ENCODE measurements around the gene TPCN2. TPM values are rescaled to one million over a fixed set of nuclear protein-coding genes. Genes with fewer than 3 reads are reported as not detected.
A peak's percentile ranks its signal among the peaks of the same experiment; 100 is the strongest.

TPCN2 gene
- total and polyA plus RNA-seq, 3 experiments from 2014 or later: 4.0 to 12.9 (median 12.3) TPM

DNA sequence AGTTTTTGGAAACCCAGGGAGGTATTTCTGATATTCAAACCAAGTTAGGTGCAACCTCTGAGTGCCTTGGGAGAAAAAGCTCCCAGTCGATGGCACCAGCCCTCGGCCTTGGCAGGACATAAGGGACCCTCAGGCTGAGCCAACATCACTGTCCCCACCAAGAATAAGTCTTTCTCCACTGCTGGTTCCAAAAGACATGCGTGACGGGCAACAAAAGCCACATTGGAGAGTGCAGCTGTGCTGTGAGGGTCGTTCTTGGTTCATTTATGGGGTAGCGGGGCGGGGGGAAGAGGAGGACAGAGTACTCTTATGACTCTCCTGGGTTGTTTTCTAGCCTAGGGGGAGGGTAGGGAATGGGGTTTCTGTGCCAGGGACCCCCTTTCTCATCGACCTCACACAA, 11.2 kb upstream of the TPCN2 start:
- H3K27ac ChIP-seq (ENCODE audit: low read depth, low read length): no peak overlapping the region
- H3K4me1 Mint-ChIP-seq: no peaks in the 10 kb centered on the region
- H3K27me3 ChIP-seq (ENCODE audit: insufficient read depth, low read length, poor library complexity, severe bottlenecking): no peaks in the 10 kb centered on the region
- peaks cover 10 to 16% of the 10 kb centered on the region in 2 donors for H3K27me3 Mint-ChIP-seq
- DNase-seq: no peak
- no peak overlapping the region for H3K4me3 ChIP-seq (ENCODE audit: low read length)
- no peak overlapping the region for H3K27ac Mint-ChIP-seq
- H3K9me3 ChIP-seq (ENCODE audit: low read length): no peaks in the 10 kb centered on the region
- H3K4me1 ChIP-seq (ENCODE audit: insufficient read depth, low read length): no peaks in the 10 kb centered on the region
- CTCF ChIA-PET: no interaction called here
- no peaks in the 10 kb centered on the region for H3K9me3 Mint-ChIP-seq
- no peak overlapping the region for H3K4me3 Mint-ChIP-seq
- POLR2A ChIA-PET: no interaction called here
- H3K36me3 Mint-ChIP-seq: no peaks in the 10 kb centered on the region
- no peaks in the 10 kb centered on the region for H3K36me3 ChIP-seq (ENCODE audit: insufficient read depth, low read length)

DNA sequence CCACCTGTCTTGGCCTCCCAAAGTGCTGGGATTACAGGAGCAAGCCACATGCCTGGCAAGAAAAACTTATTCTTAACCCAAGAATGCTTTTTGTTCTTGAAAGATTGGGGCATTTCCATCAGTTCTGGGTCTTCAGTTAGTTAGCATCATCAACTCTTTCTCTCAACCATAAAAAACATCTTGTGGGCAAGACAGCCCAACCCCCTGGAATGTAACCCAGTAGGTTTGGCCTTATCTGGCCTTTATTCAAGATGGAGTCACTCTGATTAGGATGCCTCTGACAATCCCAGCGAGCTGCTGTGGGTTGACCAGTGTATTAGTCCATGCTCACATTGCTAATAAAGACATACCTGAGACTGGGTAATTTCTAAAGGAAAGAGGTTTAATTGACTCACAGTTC, 9.2 kb upstream of the TPCN2 start:
- H3K27ac ChIP-seq (ENCODE audit: low read depth, low read length): no peak overlapping the region
- POLR2A ChIA-PET: no interaction called here
- H3K36me3 ChIP-seq (ENCODE audit: insufficient read depth, low read length): no peaks in the 10 kb centered on the region
- H3K27me3 ChIP-seq (ENCODE audit: insufficient read depth, low read length, poor library complexity, severe bottlenecking): no peaks in the 10 kb centered on the region
- H3K27ac Mint-ChIP-seq: no peak overlapping the region
- H3K27me3 Mint-ChIP-seq: peaks cover 7 to 15% of the 10 kb centered on the region in 2 donors
- no peak overlapping the region for H3K4me3 ChIP-seq (ENCODE audit: low read length)
- no peaks in the 10 kb centered on the region for H3K4me1 ChIP-seq (ENCODE audit: insufficient read depth, low read length)
- CTCF ChIA-PET: no interaction called here
- no peaks in the 10 kb centered on the region for H3K4me1 Mint-ChIP-seq
- DNase-seq: no peak
- no peaks in the 10 kb centered on the region for H3K36me3 Mint-ChIP-seq
- no peaks in the 10 kb centered on the region for H3K9me3 Mint-ChIP-seq
- H3K9me3 ChIP-seq (ENCODE audit: low read length): no peaks in the 10 kb centered on the region
- H3K4me3 Mint-ChIP-seq: no peak overlapping the region

DNA sequence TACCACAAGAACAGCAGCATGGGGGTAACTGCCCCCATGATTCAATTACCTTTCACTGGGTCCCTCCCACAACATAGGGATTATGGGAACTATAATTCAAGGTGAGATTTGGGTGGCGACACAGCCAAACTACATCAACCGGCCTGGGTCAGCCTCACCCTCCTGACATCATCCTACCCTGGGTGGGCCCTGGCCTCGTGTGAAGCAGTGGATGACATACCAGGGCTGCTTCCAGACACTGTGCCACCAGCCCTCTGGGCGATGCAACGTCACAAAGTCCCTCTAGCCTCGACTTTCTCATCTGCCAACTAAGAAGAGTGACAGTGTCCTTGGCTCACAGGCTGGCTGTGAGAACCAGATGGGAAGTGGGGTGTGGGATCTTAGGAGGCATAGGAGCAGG, 8.7 kb upstream of the TPCN2 start:
- no peak overlapping the region for H3K4me3 ChIP-seq (ENCODE audit: low read length)
- no peak overlapping the region for H3K27ac ChIP-seq (ENCODE audit: low read depth, low read length)
- no peaks in the 10 kb centered on the region for H3K36me3 ChIP-seq (ENCODE audit: insufficient read depth, low read length)
- H3K4me1 ChIP-seq (ENCODE audit: insufficient read depth, low read length): no peaks in the 10 kb centered on the region
- no peaks in the 10 kb centered on the region for H3K9me3 ChIP-seq (ENCODE audit: low read length)
- H3K27ac Mint-ChIP-seq: no peak overlapping the region
- H3K27me3 ChIP-seq (ENCODE audit: insufficient read depth, low read length, poor library complexity, severe bottlenecking): no peaks in the 10 kb centered on the region
- H3K9me3 Mint-ChIP-seq: no peaks in the 10 kb centered on the region
- H3K4me3 Mint-ChIP-seq: no peak overlapping the region
- DNase-seq: no peak
- peaks cover 5 to 17% of the 10 kb centered on the region in 2 donors for H3K27me3 Mint-ChIP-seq
- H3K36me3 Mint-ChIP-seq: no peaks in the 10 kb centered on the region
- CTCF ChIA-PET: no interaction called here
- POLR2A ChIA-PET: no interaction called here
- H3K4me1 Mint-ChIP-seq: no peaks in the 10 kb centered on the region

DNA sequence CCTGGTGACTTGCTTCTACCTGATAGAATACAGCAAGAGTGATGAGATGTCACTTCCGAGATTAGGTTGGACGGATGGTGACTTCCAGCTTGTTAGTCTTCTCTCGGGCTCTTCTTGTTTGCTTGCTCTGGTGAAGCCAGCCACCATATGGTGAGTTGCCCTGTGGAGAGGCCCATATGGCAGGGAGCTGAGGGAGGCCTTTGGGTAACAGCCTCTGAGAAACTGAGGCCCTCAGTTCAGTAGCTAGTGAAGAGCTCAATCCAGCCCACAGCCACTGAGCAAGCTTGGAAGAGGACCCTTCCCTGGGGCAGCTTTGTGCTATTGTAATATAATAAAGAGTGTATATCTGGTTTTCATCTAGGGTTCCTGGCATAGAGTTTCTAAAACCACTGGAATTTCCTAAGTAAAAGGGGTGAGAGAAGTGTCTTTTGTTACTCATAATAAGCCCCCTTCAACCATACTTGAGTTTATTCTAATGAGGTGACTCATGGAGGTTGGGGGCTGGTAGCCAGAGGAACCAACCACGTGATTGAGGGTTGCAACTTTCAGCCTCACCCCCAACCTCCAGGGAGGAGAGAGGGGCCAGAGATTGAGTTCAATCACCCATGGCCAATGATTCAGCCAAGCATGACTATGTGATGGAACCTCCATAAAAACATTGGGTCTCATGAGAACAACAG, 8.0 kb upstream of the TPCN2 start:
- Histone ChIP-seq H3K4me1 (ENCODE audit: insufficient read depth, low read length) (no peaks in the 10 kb centered on the region), H3K4me3 (ENCODE audit: low read length) (no peak overlapping the region), H3K27me3 (ENCODE audit: insufficient read depth, low read length, poor library complexity, severe bottlenecking) (no peaks in the 10 kb centered on the region), H3K9me3 (ENCODE audit: low read length) (no peaks in the 10 kb centered on the region), H3K36me3 (ENCODE audit: insufficient read depth, low read length) (no peaks in the 10 kb centered on the region), H3K27ac (ENCODE audit: low read depth, low read length) (no peak overlapping the region)
- Mint-ChIP-seq H3K27me3 (peaks cover 5 to 17% of the 10 kb centered on the region in 2 donors), H3K27ac (no peak overlapping the region), H3K36me3 (no peaks in the 10 kb centered on the region), H3K9me3 (no peaks in the 10 kb centered on the region), H3K4me3 (no peak overlapping the region), H3K4me1 (no peaks in the 10 kb centered on the region)
- CTCF ChIA-PET: no interaction called here
- POLR2A ChIA-PET: no interaction called here
- DNase-seq: no peak

DNA sequence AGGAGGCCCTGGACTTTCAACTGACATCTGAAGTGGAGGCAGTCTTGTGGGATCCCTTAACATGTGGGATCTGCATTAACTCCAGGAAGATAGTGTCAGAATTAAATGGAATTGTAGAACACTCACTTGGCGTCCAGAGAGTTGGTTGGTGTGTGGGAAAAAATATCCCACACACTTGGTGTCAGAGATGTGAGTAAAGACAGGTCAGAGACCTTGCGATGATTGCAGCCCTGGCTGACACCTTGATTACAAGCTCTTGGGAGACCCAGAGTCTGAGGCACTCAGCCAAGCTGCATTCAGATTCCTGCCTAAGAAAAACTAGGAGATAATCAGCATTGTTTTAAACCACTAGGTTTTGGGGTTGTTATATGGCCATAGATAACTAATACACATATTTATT, 7.2 kb upstream of the TPCN2 start:
- Mint-ChIP-seq H3K4me3 (no peak overlapping the region), H3K4me1 (no peaks in the 10 kb centered on the region), H3K9me3 (no peaks in the 10 kb centered on the region), H3K27me3 (peaks cover 1 to 16% of the 10 kb centered on the region in 2 donors), H3K27ac (no peak overlapping the region), H3K36me3 (no peaks in the 10 kb centered on the region)
- Histone ChIP-seq H3K27me3 (ENCODE audit: insufficient read depth, low read length, poor library complexity, severe bottlenecking) (no peaks in the 10 kb centered on the region), H3K4me1 (ENCODE audit: insufficient read depth, low read length) (no peaks in the 10 kb centered on the region), H3K9me3 (ENCODE audit: low read length) (no peaks in the 10 kb centered on the region), H3K4me3 (ENCODE audit: low read length) (no peak overlapping the region), H3K36me3 (ENCODE audit: insufficient read depth, low read length) (no peaks in the 10 kb centered on the region), H3K27ac (ENCODE audit: low read depth, low read length) (no peak overlapping the region)
- ChIA-PET POLR2A (no interaction called here), CTCF (no interaction called here)
- DNase-seq: no peak

DNA sequence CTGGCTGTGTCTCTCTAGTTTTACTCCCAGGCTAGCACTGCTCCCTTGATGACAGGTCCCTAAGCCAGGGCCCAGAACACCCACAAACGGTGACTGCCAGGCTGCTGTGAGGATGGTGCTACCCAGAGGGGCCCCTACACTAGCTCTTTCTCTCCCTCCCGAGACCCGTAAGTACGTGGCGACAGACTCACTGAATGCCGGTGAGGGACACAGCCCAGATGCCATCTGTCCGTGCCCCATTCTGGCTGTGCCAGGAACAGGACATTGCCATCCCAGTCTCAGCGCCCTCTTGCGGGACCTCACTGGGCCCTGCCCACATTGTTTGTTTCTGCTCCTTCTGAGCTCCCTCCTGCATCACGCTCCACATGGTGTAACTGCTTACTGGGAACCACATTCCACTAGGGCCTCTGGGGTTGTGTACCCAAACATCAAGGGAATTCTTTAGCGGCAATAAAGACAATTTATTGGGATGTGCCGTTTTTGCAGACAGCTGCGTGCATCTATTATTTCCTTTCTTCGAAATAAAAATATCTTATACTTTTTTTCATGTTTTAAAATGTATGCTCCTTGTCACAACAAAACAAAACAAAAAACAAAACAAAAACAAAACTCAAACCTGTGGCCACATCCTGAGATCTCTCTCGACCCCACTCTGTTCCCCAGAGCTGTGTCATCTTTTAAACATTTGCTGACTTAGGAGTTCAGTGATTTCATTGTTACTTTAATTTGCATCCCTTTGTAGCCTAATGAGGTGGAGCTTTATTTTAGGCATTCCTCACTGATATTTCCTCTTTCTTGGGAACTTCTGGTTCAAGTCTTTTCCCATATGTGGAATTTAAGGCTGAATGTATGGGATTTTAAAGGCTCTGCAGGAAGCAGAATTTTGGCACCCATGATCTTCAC, 4.4 kb upstream of the TPCN2 start:
- H3K27me3 ChIP-seq (ENCODE audit: insufficient read depth, low read length, poor library complexity, severe bottlenecking): no peaks in the 10 kb centered on the region
- DNase-seq: no peak
- Mint-ChIP-seq H3K27me3 (peaks cover 1 to 18% of the 10 kb centered on the region in 2 donors), H3K27ac (no peak overlapping the region), H3K36me3 (no peaks in the 10 kb centered on the region), H3K9me3 (no peaks in the 10 kb centered on the region), H3K4me1 (peaks cover 4 to 12% (median 10%) of the 10 kb centered on the region in 3 donors), H3K4me3 (peak overlapping the region in 1 of 7 donors; percentile 0)
- no peak overlapping the region for H3K27ac ChIP-seq (ENCODE audit: low read depth, low read length)
- POLR2A ChIA-PET: no interaction called here
- no peaks in the 10 kb centered on the region for H3K36me3 ChIP-seq (ENCODE audit: insufficient read depth, low read length)
- no peaks in the 10 kb centered on the region for H3K9me3 ChIP-seq (ENCODE audit: low read length)
- H3K4me3 ChIP-seq (ENCODE audit: low read length): no peak overlapping the region
- CTCF ChIA-PET: no interaction called here
- H3K4me1 ChIP-seq (ENCODE audit: insufficient read depth, low read length): peaks cover 7% of the 10 kb centered on the region

DNA sequence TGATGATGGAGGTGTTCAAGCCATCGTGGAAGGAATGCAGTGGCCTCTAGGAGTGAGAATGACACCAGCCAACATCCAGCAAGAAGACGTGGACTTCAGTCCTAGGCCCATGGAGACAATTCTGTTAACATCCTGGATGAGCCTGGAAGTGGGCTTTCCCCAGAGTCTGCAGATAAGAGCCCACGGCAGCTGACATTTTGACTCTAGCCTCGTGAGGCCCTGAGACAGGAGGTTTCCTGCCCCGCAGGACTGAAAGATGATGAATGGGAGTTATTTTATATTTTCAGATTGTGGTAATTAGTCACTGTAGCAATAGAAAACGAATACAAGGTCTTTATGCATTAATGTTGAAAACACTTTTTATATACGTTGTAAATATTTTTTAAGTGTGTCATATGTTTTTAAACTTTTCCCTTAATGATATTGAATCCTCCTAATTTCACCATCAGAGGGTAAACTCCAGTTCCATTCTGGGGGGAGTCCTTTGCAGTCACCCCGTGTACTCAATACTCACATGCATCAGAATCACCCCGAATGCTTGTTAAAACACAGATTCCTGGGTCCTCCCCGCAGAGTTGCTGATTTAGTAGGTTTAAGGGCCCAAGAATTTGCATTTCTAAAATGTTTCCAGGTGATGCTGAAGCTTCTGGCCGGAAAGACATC, 570 bp upstream of the TPCN2 start:
- CTCF ChIA-PET: no interaction called here
- Histone ChIP-seq H3K36me3 (ENCODE audit: insufficient read depth, low read length) (no peaks in the 10 kb centered on the region), H3K4me3 (ENCODE audit: low read length) (peak overlapping the region; percentile 74), H3K27ac (ENCODE audit: low read depth, low read length) (no peak overlapping the region), H3K27me3 (ENCODE audit: insufficient read depth, low read length, poor library complexity, severe bottlenecking) (no peaks in the 10 kb centered on the region), H3K4me1 (ENCODE audit: insufficient read depth, low read length) (peaks cover 20% of the 10 kb centered on the region), H3K9me3 (ENCODE audit: low read length) (no peaks in the 10 kb centered on the region)
- Mint-ChIP-seq H3K9me3 (no peaks in the 10 kb centered on the region), H3K4me1 (peaks cover 15 to 41% (median 21%) of the 10 kb centered on the region in 3 donors), H3K27ac (peak overlapping the region; percentile 72 to 90 (median 82)), H3K36me3 (no peaks in the 10 kb centered on the region), H3K4me3 (peak overlapping the region; percentile 76 to 92 (median 82)), H3K27me3 (peaks cover 0 to 15% of the 10 kb centered on the region in 2 donors)
- POLR2A ChIA-PET: interaction anchor here (0.6 to 1.6 kb wide), 4 partner anchors 141 to 588 kb away, joined by 3 to 5 read pairs (median 4); no protein-coding TSS in a partner anchor
- DNase-seq: no peak

DNA sequence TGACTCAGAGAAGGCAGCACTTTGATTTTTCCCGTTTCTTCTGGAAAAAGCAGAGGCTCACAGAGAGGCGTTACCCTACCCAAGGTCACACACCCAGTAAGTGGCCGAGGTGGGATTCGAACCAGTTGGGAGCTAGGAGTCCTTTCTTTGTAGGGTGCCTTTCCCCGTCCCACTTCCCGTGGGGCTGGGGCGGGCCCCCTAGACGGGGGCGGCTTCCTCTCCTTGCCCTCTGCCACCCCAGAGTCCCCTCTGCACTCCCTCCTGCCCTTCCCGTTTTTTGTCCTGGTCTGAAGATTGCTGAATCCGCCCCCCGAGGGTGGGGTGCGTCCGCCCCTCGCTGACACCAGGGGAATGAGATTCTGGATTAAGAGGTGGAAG, 747 bp downstream of the TPCN2 start:
- H3K4me3 Mint-ChIP-seq: peak overlapping the region; percentile 73 to 91 (median 84)
- H3K9me3 Mint-ChIP-seq: no peaks in the 10 kb centered on the region
- Histone ChIP-seq H3K4me3 (ENCODE audit: low read length) (peak overlapping the region; percentile 74), H3K9me3 (ENCODE audit: low read length) (no peaks in the 10 kb centered on the region), H3K36me3 (ENCODE audit: insufficient read depth, low read length) (no peaks in the 10 kb centered on the region), H3K27ac (ENCODE audit: low read depth, low read length) (peak overlapping the region; percentile 90), H3K27me3 (ENCODE audit: insufficient read depth, low read length, poor library complexity, severe bottlenecking) (no peaks in the 10 kb centered on the region), H3K4me1 (ENCODE audit: insufficient read depth, low read length) (peaks cover 20% of the 10 kb centered on the region)
- ChIA-PET POLR2A (interaction anchor here (1.6 kb wide), 1 partner anchor 206 kb away, joined by 4 read pairs; no protein-coding TSS in a partner anchor), CTCF (no interaction called here)
- peak in 1 of 5 donors; percentile 21 for DNase-seq
- H3K27ac Mint-ChIP-seq: peak overlapping the region; percentile 79 to 96 (median 92)
- H3K4me1 Mint-ChIP-seq: peaks cover 16 to 46% (median 21%) of the 10 kb centered on the region in 3 donors
- peaks cover 0 to 9% (median 0%) of the 10 kb centered on the region in 3 donors for H3K36me3 Mint-ChIP-seq
- H3K27me3 Mint-ChIP-seq: peaks cover 0 to 12% of the 10 kb centered on the region in 2 donors
